Measurements from ENCODE around the gene ERICH6B.

- TF ChIP-seq CTCF (IDR thresholded peaks at IDR 0.05; ENCODE audit: low read length) = no peak
- TF ChIP-seq EZH2 (IDR thresholded peaks at IDR 0.05; ENCODE audit: borderline replicate concordance, low read length) = no peak
These were observed 69.2 kb downstream of the ERICH6B start for GRCh38 chr13:45546410-45546765.

All from OCI-LY1 (cell line).